Measurements from ENCODE around the gene TBC1D14. TPM values are rescaled to one million over a fixed set of nuclear protein-coding genes. Genes with fewer than 3 reads are reported as not detected.

TBC1D14 gene
- polyA plus RNA-seq, 2 donors, result 13.4 to 23.2 TPM

DNA sequence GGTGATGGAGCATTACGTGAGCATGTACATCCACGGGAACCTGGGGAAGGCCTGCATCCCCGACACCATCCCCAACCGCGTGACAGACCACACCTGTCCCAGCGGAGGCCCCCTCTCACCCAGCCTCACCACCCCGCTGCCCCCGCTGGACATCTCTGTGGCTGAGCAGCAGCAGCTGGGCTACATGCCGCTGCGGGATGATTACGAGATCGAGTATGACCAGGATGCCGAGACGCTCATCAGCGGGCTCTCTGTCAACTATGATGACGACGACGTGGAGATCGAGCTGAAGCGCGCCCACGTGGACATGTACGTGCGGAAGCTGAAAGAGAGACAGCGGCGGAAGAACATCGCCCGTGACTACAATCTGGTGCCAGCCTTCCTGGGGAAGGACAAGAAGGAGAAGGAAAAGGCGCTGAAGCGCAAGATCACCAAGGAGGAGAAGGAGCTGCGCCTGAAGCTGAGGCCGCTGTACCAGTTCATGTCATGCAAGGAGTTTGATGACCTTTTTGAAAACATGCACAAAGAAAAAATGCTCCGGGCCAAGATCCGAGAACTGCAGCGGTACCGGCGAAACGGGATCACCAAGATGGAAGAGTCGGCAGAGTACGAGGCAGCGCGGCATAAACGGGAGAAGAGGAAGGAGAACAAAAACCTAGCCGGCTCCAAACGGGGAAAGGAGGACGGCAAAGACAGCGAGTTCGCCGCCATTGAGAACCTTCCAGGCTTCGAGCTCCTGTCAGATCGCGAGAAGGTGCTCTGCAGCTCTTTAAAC, 144.7 kb downstream of the TBC1D14 start:
- WGBS, 2 donors, result 96% methylated on average over 52 of the region's 52 CpGs
- Histone ChIP-seq H3K9me3 (ENCODE audit: control insufficient read depth in 2 of 2, insufficient read depth in 1 of 2, low read depth in 1 of 2, low read length in 1 of 2) (no peaks in the 10 kb centered on the region), H3K4me1 (ENCODE audit: control insufficient read depth in 2 of 2, insufficient read depth in 2 of 2, low read length in 1 of 2) (peaks cover 2 to 7% of the 10 kb centered on the region in 2 donors), H3K4me3 (ENCODE audit: low read depth in 1 of 2, low read length in 2 of 2) (no peak overlapping the region), H3K36me3 (ENCODE audit: control insufficient read depth in 2 of 2, insufficient read depth in 2 of 2, low read length in 1 of 2) (peaks cover 14 to 32% of the 10 kb centered on the region in 2 donors), H3K27ac (ENCODE audit: low read depth in 2 of 2, low read length in 1 of 2) (no peak overlapping the region), H3K27me3 (ENCODE audit: control insufficient read depth in 1 of 2, insufficient read depth in 2 of 2, low read length in 2 of 2) (no peaks in the 10 kb centered on the region)

DNA sequence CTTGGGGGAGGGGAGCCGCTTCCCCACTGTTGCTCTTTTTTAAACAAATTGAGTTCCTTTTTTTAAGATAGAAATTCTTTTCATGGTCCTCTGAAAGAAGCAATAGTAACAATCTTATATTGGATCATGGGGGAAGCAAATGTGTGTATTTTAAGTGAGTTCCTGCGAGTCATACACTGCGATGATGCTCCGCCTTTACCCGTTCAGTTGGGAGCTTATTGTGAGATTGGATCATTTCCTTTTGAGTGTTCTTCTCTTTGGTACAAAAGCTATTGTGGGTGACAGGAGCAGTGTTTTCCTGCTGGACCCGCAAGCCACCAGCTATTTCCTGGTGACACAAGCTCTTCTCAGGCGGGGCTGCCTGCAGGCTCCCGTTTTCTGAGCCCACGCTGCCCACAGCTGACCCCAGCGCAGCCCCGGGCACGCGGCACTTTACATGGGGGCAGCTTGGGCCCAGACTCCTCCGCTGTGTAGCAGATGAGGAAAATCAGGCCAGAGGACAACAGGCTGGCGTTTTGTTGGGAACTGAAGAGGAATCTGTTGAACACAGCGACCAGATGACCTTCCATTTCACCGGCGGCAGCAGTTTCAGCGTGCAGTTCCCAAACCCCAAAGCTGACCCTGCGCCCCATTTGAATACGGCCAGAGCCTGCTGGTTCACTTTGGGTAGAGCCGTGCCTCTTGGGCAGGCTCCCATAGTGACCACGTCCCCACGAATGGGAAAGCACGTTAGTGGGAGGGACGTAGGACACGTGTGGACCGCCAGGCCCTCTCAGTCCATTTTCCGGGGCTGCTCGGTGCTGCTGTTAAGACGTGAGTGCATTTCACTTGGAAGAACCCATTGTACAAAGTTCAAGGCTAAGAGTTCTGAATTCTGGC, 145.7 kb downstream of the TBC1D14 start:
- whole genome bisulfite sequencing, 2 donors, result 86 to 90% methylated on average over 31 of the region's 31 CpGs

DNA sequence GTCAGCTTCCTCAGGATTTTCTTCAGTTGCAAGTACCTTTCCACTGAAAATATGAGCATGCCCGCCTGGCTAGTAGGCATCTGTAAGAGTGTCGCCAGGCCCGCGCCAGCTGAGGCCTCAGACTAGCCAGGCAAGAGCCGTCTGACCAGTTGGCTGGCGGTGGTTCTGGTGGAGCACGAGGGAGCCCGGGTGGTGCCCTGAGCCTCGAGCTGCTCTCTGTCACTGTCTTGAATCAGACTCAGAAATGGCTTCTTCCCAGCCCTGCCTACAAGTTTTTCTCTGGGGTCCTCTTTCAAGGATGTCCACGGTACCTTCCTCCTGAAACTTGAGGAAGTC, 146.3 kb downstream of the TBC1D14 start:
- H3K36me3 ChIP-seq (ENCODE audit: control insufficient read depth in 2 of 2, insufficient read depth in 2 of 2, low read length in 1 of 2), result peaks cover 23 to 40% of the 10 kb centered on the region in 2 donors
- 81 to 85% methylated on average over 10 of the region's 10 CpGs for WGBS, 2 donors
- H3K4me1 ChIP-seq (ENCODE audit: control insufficient read depth in 2 of 2, insufficient read depth in 2 of 2, low read length in 1 of 2), result peaks cover 0 to 7% of the 10 kb centered on the region in 2 donors
- no peak overlapping the region for H3K4me3 ChIP-seq (ENCODE audit: low read depth in 1 of 2, low read length in 2 of 2)
- no peak overlapping the region for H3K27ac ChIP-seq (ENCODE audit: low read depth in 2 of 2, low read length in 1 of 2)
- H3K9me3 ChIP-seq (ENCODE audit: control insufficient read depth in 2 of 2, insufficient read depth in 1 of 2, low read depth in 1 of 2, low read length in 1 of 2), result no peaks in the 10 kb centered on the region
- no peaks in the 10 kb centered on the region for H3K27me3 ChIP-seq (ENCODE audit: control insufficient read depth in 1 of 2, insufficient read depth in 2 of 2, low read length in 2 of 2)

More for the DNA sequence above, 145.7 kb downstream of the TBC1D14 start:
- peak overlapping the region in 1 of 2 donors; percentile 27 for H3K27ac ChIP-seq (ENCODE audit: low read depth in 2 of 2, low read length in 1 of 2)
- no peaks in the 10 kb centered on the region for H3K9me3 ChIP-seq (ENCODE audit: control insufficient read depth in 2 of 2, insufficient read depth in 1 of 2, low read depth in 1 of 2, low read length in 1 of 2)
- H3K4me1 ChIP-seq (ENCODE audit: control insufficient read depth in 2 of 2, insufficient read depth in 2 of 2, low read length in 1 of 2), result peaks cover 0 to 7% of the 10 kb centered on the region in 2 donors
- no peaks in the 10 kb centered on the region for H3K27me3 ChIP-seq (ENCODE audit: control insufficient read depth in 1 of 2, insufficient read depth in 2 of 2, low read length in 2 of 2)
- peaks cover 17 to 37% of the 10 kb centered on the region in 2 donors for H3K36me3 ChIP-seq (ENCODE audit: control insufficient read depth in 2 of 2, insufficient read depth in 2 of 2, low read length in 1 of 2)
- H3K4me3 ChIP-seq (ENCODE audit: low read depth in 1 of 2, low read length in 2 of 2), result no peak overlapping the region

- H3K4me1 ChIP-seq (ENCODE audit: control insufficient read depth in 2 of 2, insufficient read depth in 2 of 2, low read length in 1 of 2), result no peaks in the 10 kb centered on the region
- H3K27ac ChIP-seq (ENCODE audit: low read depth in 2 of 2, low read length in 1 of 2), result no peak overlapping the region
- H3K9me3 ChIP-seq (ENCODE audit: control insufficient read depth in 2 of 2, insufficient read depth in 1 of 2, low read depth in 1 of 2, low read length in 1 of 2), result no peaks in the 10 kb centered on the region
- no peak overlapping the region for H3K4me3 ChIP-seq (ENCODE audit: low read depth in 1 of 2, low read length in 2 of 2)
- WGBS, 2 donors, result 87 to 93% methylated on average over 3 of the region's 3 CpGs
- no peaks in the 10 kb centered on the region for H3K27me3 ChIP-seq (ENCODE audit: control insufficient read depth in 1 of 2, insufficient read depth in 2 of 2, low read length in 2 of 2)
- peaks cover 33 to 49% of the 10 kb centered on the region in 2 donors for H3K36me3 ChIP-seq (ENCODE audit: control insufficient read depth in 2 of 2, insufficient read depth in 2 of 2, low read length in 1 of 2)
Observed at GRCh38 chr4:7058792-7059191, 149.2 kb downstream of the TBC1D14 start.

DNA sequence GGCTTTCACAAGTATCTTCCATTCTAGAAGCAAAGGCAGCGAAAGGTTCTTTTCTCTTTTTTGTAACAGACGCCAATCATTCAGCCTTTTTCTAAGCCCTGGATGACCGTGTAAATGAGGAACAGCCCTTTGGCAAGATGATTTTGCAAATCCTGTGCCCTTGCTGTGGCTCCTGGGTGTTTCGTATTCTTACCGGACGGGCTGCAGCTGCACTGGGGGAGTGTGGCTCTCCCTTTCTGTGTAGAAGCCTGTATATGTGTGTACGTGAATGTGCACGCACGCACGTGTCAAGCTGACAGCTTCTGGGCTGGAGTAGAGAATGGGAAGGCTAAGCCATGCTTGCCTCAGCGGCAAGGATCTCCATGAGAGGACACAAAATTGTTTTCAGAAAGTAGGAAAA, 150.0 kb downstream of the TBC1D14 start:
- Histone ChIP-seq H3K27ac (ENCODE audit: low read depth in 2 of 2, low read length in 1 of 2) (no peak overlapping the region), H3K4me3 (ENCODE audit: low read depth in 1 of 2, low read length in 2 of 2) (no peak overlapping the region), H3K9me3 (ENCODE audit: control insufficient read depth in 2 of 2, insufficient read depth in 1 of 2, low read depth in 1 of 2, low read length in 1 of 2) (no peaks in the 10 kb centered on the region), H3K36me3 (ENCODE audit: control insufficient read depth in 2 of 2, insufficient read depth in 2 of 2, low read length in 1 of 2) (peaks cover 30 to 47% of the 10 kb centered on the region in 2 donors), H3K4me1 (ENCODE audit: control insufficient read depth in 2 of 2, insufficient read depth in 2 of 2, low read length in 1 of 2) (no peaks in the 10 kb centered on the region), H3K27me3 (ENCODE audit: control insufficient read depth in 1 of 2, insufficient read depth in 2 of 2, low read length in 2 of 2) (no peaks in the 10 kb centered on the region)
- WGBS, 2 donors, result 71 to 77% methylated on average over 11 of the region's 11 CpGs

- no peaks in the 10 kb centered on the region for H3K4me1 ChIP-seq (ENCODE audit: control insufficient read depth in 2 of 2, insufficient read depth in 2 of 2, low read length in 1 of 2)
- WGBS, 2 donors, result 86 to 88% methylated on average over 20 of the region's 20 CpGs
- H3K27ac ChIP-seq (ENCODE audit: low read depth in 2 of 2, low read length in 1 of 2), result peak overlapping the region in 1 of 2 donors; percentile 24
Observed at GRCh38 chr4:7060346-7061150, 150.9 kb downstream of the TBC1D14 start.

GRCh38 chr4:7061815-7062214, 152.2 kb downstream of the TBC1D14 start:
- 91 to 94% methylated on average over 6 of the region's 6 CpGs for WGBS, 2 donors
- H3K36me3 ChIP-seq (ENCODE audit: control insufficient read depth in 2 of 2, insufficient read depth in 2 of 2, low read length in 1 of 2), result peaks cover 20 to 34% of the 10 kb centered on the region in 2 donors

More at GRCh38 chr4:7060346-7061150, 150.9 kb downstream of the TBC1D14 start:
- Histone ChIP-seq H3K27me3 (ENCODE audit: control insufficient read depth in 1 of 2, insufficient read depth in 2 of 2, low read length in 2 of 2) (no peaks in the 10 kb centered on the region), H3K4me3 (ENCODE audit: low read depth in 1 of 2, low read length in 2 of 2) (no peak overlapping the region), H3K9me3 (ENCODE audit: control insufficient read depth in 2 of 2, insufficient read depth in 1 of 2, low read depth in 1 of 2, low read length in 1 of 2) (no peaks in the 10 kb centered on the region), H3K36me3 (ENCODE audit: control insufficient read depth in 2 of 2, insufficient read depth in 2 of 2, low read length in 1 of 2) (peaks cover 25 to 44% of the 10 kb centered on the region in 2 donors)

GRCh38 chr4:7062816-7063215, 153.2 kb downstream of the TBC1D14 start:
- no peak overlapping the region for H3K4me3 ChIP-seq (ENCODE audit: low read depth in 1 of 2, low read length in 2 of 2)
- WGBS, 2 donors, result 93 to 95% methylated on average over 4 of the region's 4 CpGs
- H3K36me3 ChIP-seq (ENCODE audit: control insufficient read depth in 2 of 2, insufficient read depth in 2 of 2, low read length in 1 of 2), result peaks cover 20 to 34% of the 10 kb centered on the region in 2 donors
- H3K27ac ChIP-seq (ENCODE audit: low read depth in 2 of 2, low read length in 1 of 2), result no peak overlapping the region
- peaks cover 2% of the 10 kb centered on the region in 2 donors for H3K4me1 ChIP-seq (ENCODE audit: control insufficient read depth in 2 of 2, insufficient read depth in 2 of 2, low read length in 1 of 2)
- no peaks in the 10 kb centered on the region for H3K27me3 ChIP-seq (ENCODE audit: control insufficient read depth in 1 of 2, insufficient read depth in 2 of 2, low read length in 2 of 2)
- no peaks in the 10 kb centered on the region for H3K9me3 ChIP-seq (ENCODE audit: control insufficient read depth in 2 of 2, insufficient read depth in 1 of 2, low read depth in 1 of 2, low read length in 1 of 2)

More at GRCh38 chr4:7061815-7062214, 152.2 kb downstream of the TBC1D14 start:
- H3K27ac ChIP-seq (ENCODE audit: low read depth in 2 of 2, low read length in 1 of 2), result no peak overlapping the region
- H3K9me3 ChIP-seq (ENCODE audit: control insufficient read depth in 2 of 2, insufficient read depth in 1 of 2, low read depth in 1 of 2, low read length in 1 of 2), result no peaks in the 10 kb centered on the region
- H3K4me1 ChIP-seq (ENCODE audit: control insufficient read depth in 2 of 2, insufficient read depth in 2 of 2, low read length in 1 of 2), result peaks cover 2% of the 10 kb centered on the region in 2 donors
- H3K4me3 ChIP-seq (ENCODE audit: low read depth in 1 of 2, low read length in 2 of 2), result no peak overlapping the region
- no peaks in the 10 kb centered on the region for H3K27me3 ChIP-seq (ENCODE audit: control insufficient read depth in 1 of 2, insufficient read depth in 2 of 2, low read length in 2 of 2)

DNA sequence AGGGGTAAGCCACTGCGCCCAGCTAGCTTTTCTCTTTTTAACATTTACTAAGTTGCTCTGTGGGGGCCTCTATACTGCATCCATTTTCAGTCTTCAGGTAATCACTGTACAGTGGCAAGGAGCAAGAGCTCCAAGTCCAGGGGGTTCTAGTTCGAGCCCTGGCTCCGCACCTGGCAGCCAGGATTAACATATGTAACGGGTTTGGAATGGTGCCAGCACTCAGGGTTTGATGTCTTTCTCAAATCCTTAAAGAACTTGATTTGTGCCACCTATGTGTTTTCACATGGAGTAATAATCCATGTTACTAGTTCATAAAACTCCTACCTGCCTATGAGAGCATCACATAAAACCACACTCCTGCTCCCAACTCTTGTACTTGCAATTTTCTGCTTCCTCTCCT, 153.7 kb downstream of the TBC1D14 start:
- peaks cover 20 to 34% of the 10 kb centered on the region in 2 donors for H3K36me3 ChIP-seq (ENCODE audit: control insufficient read depth in 2 of 2, insufficient read depth in 2 of 2, low read length in 1 of 2)

More for the DNA sequence above, 153.7 kb downstream of the TBC1D14 start:
- Histone ChIP-seq H3K4me3 (ENCODE audit: low read depth in 1 of 2, low read length in 2 of 2) (no peak overlapping the region), H3K4me1 (ENCODE audit: control insufficient read depth in 2 of 2, insufficient read depth in 2 of 2, low read length in 1 of 2) (peaks cover 2% of the 10 kb centered on the region in 2 donors), H3K27me3 (ENCODE audit: control insufficient read depth in 1 of 2, insufficient read depth in 2 of 2, low read length in 2 of 2) (no peaks in the 10 kb centered on the region), H3K27ac (ENCODE audit: low read depth in 2 of 2, low read length in 1 of 2) (no peak overlapping the region), H3K9me3 (ENCODE audit: control insufficient read depth in 2 of 2, insufficient read depth in 1 of 2, low read depth in 1 of 2, low read length in 1 of 2) (no peaks in the 10 kb centered on the region)
- 69 to 73% methylated on average over 4 of the region's 4 CpGs for WGBS, 2 donors

Measured in esophagus (tissue), 2 donors.